GM23248 (cell line): ENCODE results near the gene HBA1.

Experiments used
- EZH2 ChIP-seq: fragments of 200-600 bp; sonication (generic); IDR thresholded peaks from 2 replicates; pipeline ENCODE4 v1.6.1; 2018; ENCODE audit warnings: antibody characterized with exemption, mild to moderate bottlenecking; ENCODE audit not compliant: insufficient read depth, poor library complexity, severe bottlenecking
- EZH2phosphoT487 ChIP-seq: fragments of 200-600 bp; sonication (generic); IDR thresholded peaks from 2 replicates; pipeline ENCODE4 v1.6.1; 2018; ENCODE audit warnings: antibody characterized with exemption, moderate library complexity, mild to moderate bottlenecking, low read depth; ENCODE audit not compliant: insufficient read depth

DNA sequence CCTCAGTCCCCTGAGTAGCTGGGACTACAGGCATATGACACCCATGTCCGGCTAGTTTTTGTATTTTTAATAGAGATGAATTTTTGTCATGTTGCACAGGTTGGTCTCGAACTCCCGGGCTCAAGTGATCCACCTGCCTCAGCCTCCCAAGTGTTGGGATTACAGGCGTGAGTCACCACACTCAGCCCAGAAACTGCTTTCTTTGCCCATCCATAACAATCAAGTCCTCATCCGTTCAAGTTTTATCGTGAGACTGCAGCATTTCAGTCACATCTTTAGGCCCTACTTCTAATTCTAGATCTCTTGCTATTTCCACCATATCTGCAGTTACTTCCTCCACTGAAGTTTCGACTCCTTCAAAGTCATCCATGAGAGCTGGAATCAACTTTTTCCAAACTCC, 44.4 kb upstream of the HBA1 start:
- TF ChIP-seq EZH2 (no peak), EZH2phosphoT487 (no peak)
